PFSK-1 (cell line): Measurements from ENCODE around the gene DNAJC27.

Source experiments
- POLR2AphosphoS5 ChIP-seq: IDR thresholded peaks from 2 replicates; pipeline ENCODE4 v1.6.1; 2012; ENCODE audit warnings: low read depth, mild to moderate bottlenecking, control low read depth, low read length, moderate library complexity
- REST ChIP-seq, 2 experiments: IDR thresholded peaks; 2 replicates each; pipeline versions ENCODE4 v1.6.1 to v1.8.0; 2011 to 2012; ENCODE audit warnings: low read depth in 2 of 2, low read length in 2 of 2, control low read depth in 1 of 2, inconsistent platforms in 1 of 2, mild to moderate bottlenecking in 1 of 2, moderate library complexity in 1 of 2; ENCODE audit not compliant: insufficient read depth in 1 of 2
- TAF1 ChIP-seq: IDR thresholded peaks from 2 replicates; pipeline ENCODE4 v1.6.1; 2012; ENCODE audit warnings: low read length, control low read depth, borderline replicate concordance; ENCODE audit not compliant: insufficient read depth

DNA sequence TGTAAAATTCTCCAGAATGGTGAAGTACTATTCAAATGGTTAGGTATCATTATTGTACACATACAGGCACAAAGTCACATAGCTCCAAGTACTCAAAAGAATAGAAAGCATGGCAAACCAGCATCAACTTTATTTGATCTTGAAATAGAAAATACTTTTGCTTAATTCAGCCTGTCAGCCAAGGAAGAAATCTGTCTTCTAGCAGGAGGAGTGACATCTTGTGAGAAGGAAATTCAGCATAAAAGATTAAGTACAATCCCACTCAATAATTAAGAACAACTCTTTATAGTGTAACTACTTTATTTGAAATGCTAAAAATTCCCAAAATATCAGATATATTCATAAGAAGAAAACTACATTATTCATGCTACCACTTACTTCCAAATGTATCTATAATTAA, 15.8 kb downstream of the DNAJC27 start:
- TF ChIP-seq REST (IDR thresholded peaks at IDR 0.05; ENCODE audit: insufficient read depth in 1 of 2, low read depth in 2 of 2, low read length in 2 of 2) (no peak), POLR2AphosphoS5 (no peak), TAF1 (no peak)
